Measurements from ENCODE around the gene RHOT1. TPM values are rescaled to one million over a fixed set of nuclear protein-coding genes. Genes with fewer than 3 reads are reported as not detected.

RHOT1 gene
- total and polyA plus RNA-seq, 10 donors = 21.2 to 57.1 (median 33.6) TPM

GRCh38 chr17:32209608-32210007, 67.3 kb downstream of the RHOT1 start:
- peaks cover 0 to 100% (median 54%) of the 10 kb centered on the region in 6 donors for H3K36me3 ChIP-seq
- H3K4me3 ChIP-seq = no peak overlapping the region
- TF ChIP-seq POLR2A (IDR thresholded peaks at IDR 0.05) = no peak
- TF ChIP-seq POLR2AphosphoS5 (IDR thresholded peaks at IDR 0.05) = no peak
- TF ChIP-seq, protein P1, sequence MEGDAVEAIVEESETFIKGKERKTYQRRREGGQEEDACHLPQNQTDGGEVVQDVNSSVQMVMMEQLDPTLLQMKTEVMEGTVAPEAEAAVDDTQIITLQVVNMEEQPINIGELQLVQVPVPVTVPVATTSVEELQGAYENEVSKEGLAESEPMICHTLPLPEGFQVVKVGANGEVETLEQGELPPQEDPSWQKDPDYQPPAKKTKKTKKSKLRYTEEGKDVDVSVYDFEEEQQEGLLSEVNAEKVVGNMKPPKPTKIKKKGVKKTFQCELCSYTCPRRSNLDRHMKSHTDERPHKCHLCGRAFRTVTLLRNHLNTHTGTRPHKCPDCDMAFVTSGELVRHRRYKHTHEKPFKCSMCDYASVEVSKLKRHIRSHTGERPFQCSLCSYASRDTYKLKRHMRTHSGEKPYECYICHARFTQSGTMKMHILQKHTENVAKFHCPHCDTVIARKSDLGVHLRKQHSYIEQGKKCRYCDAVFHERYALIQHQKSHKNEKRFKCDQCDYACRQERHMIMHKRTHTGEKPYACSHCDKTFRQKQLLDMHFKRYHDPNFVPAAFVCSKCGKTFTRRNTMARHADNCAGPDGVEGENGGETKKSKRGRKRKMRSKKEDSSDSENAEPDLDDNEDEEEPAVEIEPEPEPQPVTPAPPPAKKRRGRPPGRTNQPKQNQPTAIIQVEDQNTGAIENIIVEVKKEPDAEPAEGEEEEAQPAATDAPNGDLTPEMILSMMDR (IDR thresholded peaks at IDR 0.05 in 8 of 11, conservative IDR thresholded peaks at IDR 0.05 in 3 of 11) = no peak
- no peak overlapping the region for H3K27ac ChIP-seq
- H3K27me3 ChIP-seq (replicated peaks in 1 of 7) = no peaks in the 10 kb centered on the region
- no peaks in the 10 kb centered on the region for H3K4me1 ChIP-seq
- intact Hi-C loops (cut with DNase I; ENCODE audit: low total_unique reads) = no loop called here
- no peaks in the 10 kb centered on the region for H3K9me3 ChIP-seq
- no peak for DNase-seq

DNA sequence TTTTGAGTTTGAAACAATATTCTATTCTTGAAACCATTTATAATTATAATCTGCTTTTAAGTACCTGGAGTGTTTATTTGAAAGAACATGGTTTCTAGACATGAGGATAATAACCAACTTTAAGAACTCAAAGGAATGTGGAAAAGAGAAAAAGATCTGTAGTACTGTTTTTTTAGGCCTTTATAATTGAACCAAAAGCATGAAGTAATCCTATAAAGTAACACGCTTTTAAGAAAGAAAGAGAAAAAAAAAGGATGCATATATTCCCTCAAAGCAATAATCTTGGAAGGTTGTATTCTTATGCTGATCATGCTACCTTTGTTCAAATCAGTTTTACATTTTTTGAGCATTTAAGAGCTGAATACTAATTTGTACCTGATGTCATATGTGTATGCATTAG, 69.4 kb downstream of the RHOT1 start:
- H3K4me3 ChIP-seq = no peak overlapping the region
- H3K36me3 ChIP-seq = peaks cover 0 to 87% (median 42%) of the 10 kb centered on the region in 6 donors

DNA sequence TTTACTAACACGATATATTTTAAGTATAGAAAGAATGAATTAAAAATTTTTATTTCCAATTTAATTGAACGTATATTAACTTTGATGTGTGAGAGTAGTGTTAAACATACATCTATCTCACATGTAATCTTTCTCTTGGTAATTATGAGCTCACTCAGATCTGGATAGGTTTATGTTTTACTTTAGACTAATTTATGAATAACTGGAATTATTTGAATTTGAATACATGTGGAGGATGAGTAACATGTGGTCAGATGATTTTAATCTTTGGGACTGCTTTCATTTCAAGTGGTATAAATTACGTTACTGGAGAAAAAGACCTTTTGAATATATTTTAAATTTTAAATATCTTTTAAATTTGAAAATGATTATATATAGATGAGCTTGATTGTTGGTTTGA, 73.4 kb downstream of the RHOT1 start:
- no peaks in the 10 kb centered on the region for H3K4me1 ChIP-seq
- H3K36me3 ChIP-seq = peaks cover 0 to 83% (median 20%) of the 10 kb centered on the region in 6 donors
- TF ChIP-seq POLR2AphosphoS5 (IDR thresholded peaks at IDR 0.05) = no peak
- TF ChIP-seq, protein P1 (IDR thresholded peaks at IDR 0.05 in 8 of 11, conservative IDR thresholded peaks at IDR 0.05 in 3 of 11) = no peak
- TF ChIP-seq POLR2A (IDR thresholded peaks at IDR 0.05) = no peak
- no peaks in the 10 kb centered on the region for H3K9me3 ChIP-seq
- intact Hi-C loops (cut with DNase I; ENCODE audit: low total_unique reads) = no loop called here
- H3K4me3 ChIP-seq = no peak overlapping the region
- H3K27ac ChIP-seq = no peak overlapping the region
- WGBS, 5 donors = 91 to 96% (median 93%) methylated on average over 3 of the region's 3 CpGs
- no peaks in the 10 kb centered on the region for H3K27me3 ChIP-seq (replicated peaks in 1 of 7)
- no peak for DNase-seq

More for the DNA sequence above, 69.4 kb downstream of the RHOT1 start:
- no peaks in the 10 kb centered on the region for H3K9me3 ChIP-seq
- no peaks in the 10 kb centered on the region for H3K27me3 ChIP-seq (replicated peaks in 1 of 7)
- 88 to 100% (median 98%) methylated on average over 1 of the region's 1 CpG for WGBS, 5 donors
- TF ChIP-seq POLR2A (IDR thresholded peaks at IDR 0.05) = no peak
- TF ChIP-seq, protein P1 (IDR thresholded peaks at IDR 0.05 in 8 of 11, conservative IDR thresholded peaks at IDR 0.05 in 3 of 11) = no peak
- no peak for TF ChIP-seq POLR2AphosphoS5 (IDR thresholded peaks at IDR 0.05)
- intact Hi-C loops (cut with DNase I; ENCODE audit: low total_unique reads) = no loop called here
- no peak overlapping the region for H3K27ac ChIP-seq
- no peaks in the 10 kb centered on the region for H3K4me1 ChIP-seq
- DNase-seq = no peak

- TF ChIP-seq POLR2AphosphoS5 (IDR thresholded peaks at IDR 0.05) (no peak), POLR2A (IDR thresholded peaks at IDR 0.05) (no peak)
- TF ChIP-seq, protein P1 (IDR thresholded peaks at IDR 0.05 in 8 of 11, conservative IDR thresholded peaks at IDR 0.05 in 3 of 11) = no peak
- Histone ChIP-seq H3K36me3 (peaks cover 0 to 96% (median 11%) of the 10 kb centered on the region in 6 donors), H3K4me3 (no peak overlapping the region), H3K9me3 (no peaks in the 10 kb centered on the region), H3K27me3 (replicated peaks in 1 of 7) (no peaks in the 10 kb centered on the region), H3K4me1 (no peaks in the 10 kb centered on the region), H3K27ac (no peak overlapping the region)
- no peak for DNase-seq
- WGBS, 5 donors = 84 to 93% (median 86%) methylated on average over 3 of the region's 3 CpGs
- intact Hi-C loops (cut with DNase I; ENCODE audit: low total_unique reads) = no loop called here
These were observed 80.3 kb downstream of the RHOT1 start for GRCh38 chr17:32222621-32223020.
